Measurements from ENCODE around the gene HTRA2.

The HTRA2 gene

DNA sequence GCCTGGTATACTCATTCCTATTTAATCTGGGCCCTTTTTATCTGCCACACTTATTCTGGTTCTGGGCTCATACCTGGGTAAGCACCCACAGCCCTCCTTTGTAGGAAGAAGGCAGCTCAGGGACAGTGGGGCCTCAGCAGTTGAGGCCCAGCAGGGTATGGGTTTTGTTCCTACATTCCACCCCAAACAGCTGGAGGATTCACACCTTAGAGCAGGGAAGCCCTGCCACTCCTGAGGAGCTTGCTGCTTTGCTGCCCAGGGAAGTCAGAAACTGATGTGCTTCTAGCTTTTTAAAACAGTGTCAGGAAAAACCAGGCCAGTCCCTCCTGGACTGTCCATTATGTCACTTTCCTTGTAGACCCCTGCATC, 29.2 kb upstream of the HTRA2 start:
- DNase-seq (ENCODE audit: low read depth in 2 of 2), result no peak

DNA sequence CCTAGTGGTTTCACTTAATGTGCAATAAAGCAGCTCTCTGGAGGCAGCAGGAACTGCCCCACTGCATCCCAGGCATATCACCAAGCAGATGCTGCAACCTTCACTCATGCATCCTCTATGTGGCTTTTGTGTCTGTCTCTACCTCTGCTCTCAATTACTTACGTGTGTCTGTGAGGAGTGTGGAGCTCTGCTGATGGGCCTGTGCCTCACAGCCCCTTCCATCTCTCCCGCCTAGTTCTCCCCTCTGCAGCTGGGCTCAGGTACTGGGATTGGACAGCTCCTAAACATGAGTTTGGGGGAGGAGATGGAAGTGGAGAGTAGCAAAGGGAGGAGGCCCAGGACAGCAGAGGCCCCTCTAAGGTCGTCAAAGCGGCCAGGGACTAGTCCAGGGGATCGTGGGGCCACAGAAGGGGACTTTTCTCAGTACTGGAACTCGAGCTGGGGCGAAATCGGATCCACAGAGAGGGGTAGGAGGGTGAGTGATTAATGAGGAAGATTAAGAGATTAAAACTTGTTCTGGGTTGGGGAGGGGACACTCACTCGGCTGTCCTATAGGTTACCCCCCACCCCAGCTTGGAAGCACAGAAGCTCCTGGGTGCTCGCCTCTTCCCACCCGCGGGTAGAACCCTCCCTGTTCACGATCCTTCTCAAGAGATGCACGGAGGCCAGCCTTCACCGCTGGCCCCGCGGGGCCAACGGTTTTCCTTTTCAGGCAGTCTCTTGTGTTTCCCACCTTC, 28.2 kb upstream of the HTRA2 start:
- no peak for DNase-seq (ENCODE audit: low read depth in 2 of 2)

DNA sequence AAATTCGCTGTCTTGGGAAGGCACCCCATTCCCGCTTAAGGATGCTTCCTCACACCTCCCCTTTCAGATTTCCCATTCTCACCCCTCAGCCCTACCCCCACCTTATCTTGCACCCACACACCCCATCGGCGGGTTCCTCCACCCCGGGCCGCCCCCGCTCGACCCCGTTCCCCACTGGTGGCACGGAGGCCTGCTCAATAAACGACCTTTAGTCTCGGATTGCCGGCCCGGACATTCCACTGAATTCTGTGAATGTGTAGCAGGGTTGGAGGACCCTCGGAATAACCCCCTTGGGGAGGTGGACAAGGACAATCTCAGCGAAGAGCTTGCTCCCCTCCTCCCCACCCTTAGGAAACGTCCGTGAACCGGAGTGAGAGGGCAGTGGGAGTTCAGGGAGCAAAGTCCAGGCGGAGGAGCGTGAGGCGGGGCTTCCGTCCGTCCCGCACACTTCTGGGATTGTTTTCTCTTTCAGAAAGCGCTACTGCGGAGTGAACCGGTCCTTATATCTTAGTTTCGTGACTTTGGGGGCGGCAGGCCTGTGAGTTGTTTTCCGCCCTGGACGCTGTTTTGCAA, 27.5 kb upstream of the HTRA2 start:
- no peak for DNase-seq (ENCODE audit: low read depth in 2 of 2)

DNA sequence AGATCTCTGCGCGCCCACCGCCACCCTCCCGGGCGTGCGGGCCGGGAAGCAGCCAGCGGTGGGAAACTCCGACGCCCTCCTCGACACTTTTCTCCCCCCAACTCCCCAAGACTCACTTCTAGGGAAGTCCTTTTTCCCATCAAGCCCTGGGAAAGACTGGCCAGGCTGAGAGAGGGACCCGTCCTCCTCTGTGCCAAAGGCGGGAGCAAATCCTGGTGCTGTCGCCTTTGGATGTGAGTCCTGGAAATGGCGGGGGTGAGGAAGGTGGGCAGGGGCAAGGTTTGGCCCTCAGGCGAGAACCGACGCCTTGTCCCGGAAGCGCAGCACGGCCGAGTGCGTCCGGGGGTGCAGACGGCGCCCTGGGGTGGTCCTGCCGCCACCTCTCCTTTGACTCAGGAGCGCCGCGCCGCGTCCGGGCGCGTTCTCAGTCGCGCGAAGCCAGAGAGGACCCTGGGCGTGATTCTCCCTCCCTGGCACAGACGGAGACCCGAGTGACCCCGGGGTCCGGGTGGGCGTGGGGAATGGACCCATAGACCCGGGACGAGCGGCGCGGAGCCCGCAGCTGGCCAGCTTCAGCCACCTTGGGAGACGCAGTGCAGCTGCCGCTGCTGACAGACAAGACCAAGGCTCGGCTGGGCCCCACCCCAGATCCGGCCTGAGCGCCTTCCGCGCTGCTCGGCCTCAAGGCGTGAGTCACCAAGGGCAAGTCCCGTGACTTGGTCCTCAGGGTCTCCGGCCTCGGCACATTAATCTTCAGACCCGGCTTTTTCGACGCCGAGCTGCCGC, 26.8 kb upstream of the HTRA2 start:
- DNase-seq (ENCODE audit: low read depth in 2 of 2), result no peak

DNA sequence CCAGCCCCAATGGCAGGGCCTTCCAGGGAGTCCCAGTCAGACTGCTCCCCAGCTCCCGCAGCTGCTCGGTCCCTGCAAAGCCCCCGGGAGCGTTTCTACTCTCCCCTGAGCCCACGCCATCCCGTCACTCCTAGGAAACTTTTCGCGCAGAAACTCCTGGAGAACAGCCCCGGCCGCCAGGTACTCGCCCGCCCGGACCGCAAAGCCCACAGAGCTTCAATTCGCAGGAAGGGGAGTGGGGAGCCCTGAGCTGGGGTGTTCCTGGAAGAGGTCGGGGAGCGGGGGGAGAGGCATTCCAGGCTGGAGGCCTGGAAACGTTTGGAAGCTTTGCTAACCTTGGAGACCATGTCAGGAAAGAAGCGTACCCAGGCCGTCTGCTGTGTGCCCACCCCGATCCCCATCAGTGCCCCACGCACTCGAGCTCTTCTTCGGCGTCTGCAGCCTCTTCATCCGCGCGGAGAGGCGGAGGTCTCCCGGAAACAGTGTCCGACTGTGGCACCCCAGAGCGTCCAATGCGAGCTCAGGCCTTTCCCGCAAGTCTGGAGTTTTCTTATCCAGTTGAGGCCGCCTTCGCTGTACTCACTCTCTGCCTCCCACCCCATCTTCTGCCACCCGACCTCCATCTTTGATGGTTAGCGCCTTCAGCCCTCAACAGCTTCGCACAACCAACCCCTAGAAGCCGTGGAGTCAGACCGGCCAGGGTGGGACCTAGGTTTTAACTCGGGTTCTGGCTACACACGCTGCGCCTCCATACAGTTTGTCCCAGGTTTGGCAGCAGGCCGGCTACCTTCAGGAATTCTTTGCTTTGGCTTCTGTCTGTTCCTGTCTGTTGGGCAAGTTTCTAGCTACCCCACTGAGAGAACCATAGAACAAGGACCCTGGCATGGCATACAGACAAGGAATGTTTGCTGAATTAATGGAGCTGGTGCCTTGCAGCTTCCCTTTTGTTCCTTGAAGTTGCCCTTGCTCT, 25.9 kb upstream of the HTRA2 start:
- DNase-seq (ENCODE audit: low read depth in 2 of 2), result no peak

DNA sequence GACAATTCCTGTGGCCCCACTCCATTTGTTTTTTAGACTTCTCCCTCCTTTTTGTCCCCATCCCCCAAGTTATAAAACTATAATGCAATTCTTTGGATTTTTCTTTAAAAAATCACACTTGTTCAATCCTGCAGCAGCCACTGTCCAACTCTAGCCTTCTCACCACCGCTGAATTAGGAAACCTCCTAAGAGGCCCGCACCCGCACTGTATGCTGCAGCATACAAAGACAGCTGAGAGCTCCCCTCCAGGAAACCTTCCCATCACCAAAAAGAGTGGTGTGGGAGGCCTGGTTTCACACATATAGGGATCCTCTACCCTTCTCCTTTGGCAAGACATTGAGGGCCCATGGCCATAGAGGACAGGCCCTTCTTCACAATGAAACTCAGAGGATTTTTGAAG, 25.1 kb upstream of the HTRA2 start:
- no peak for DNase-seq (ENCODE audit: low read depth in 2 of 2)

DNA sequence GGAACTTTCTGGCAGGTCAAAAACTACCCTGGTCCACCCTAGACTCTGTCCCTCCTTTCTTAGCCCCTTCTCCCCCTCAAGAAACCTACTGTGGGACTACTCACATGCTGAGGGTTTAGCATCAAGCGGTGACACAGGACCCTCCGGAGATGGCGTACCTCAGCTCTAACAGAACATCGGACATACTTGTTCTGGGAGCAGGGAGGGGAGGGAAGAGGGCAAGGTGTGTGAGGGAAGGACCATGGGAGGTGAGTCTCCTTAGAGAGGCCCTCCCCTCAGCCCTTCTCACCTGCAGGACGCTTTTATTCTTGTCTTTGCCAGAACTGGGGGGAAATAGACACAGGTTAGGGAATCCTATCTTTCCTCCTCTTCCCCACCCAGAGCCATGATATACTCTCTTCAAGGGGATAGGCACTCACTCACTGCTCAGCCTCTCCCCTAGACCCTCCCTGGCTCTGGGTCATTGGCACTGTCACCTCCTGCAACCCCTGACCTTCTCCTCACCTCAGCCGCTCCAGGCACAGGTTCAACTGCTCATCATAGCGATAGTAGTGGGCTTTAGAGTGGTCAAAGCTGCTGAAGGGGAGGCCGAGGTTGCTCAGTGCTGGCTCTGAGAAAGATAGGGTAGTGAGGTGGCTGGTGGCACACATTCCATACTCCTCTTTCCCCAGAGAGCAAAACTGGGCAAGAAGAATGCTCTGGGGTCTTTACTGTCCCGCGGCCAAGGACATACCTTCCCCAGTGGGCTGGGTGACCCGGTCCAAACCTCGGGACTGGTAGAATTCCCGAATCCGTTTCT, 24.1 kb upstream of the HTRA2 start:
- no peak for DNase-seq (ENCODE audit: low read depth in 2 of 2)

DNA sequence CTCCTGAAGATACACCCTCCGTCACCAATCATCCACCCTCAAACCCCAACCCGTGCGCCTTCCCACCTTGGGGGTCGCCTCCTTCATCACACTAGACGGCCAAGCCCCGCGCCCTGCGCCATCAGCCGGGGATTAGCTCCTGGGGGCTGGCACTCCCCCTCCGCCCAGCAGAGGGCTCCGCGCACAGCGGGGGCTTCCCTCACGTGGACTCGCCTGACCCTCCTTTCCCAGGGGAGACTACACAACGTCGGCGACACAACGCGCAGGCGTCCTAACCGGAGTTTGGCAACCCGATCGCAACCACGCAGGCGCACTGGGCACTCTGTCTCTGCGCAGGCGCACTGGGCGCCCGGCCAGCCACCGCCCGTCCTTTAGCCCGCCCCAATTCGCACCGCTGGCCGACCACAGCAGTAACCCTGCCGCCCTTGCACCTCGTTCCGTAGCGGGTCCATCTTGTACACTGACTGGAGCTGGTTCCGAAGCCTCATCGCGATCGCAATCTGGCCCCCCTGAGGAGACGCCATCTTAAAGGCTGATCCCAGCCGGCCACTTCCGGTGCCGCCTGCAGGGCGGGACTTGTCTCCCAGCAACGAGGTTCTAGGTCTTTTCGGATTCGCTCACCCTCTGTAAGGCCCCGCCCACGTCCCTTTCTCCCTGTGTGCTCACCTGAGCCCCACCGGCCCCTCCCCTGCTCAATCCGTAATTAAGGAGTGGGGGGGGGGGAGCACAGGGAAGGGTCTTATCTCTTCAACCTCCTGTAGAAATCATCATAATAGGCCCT, 22.4 kb upstream of the HTRA2 start, which contains the start of gene PCGF1:
Gene PCGF1, minus strand, starts transcription at position 551 of the 781 bp plus-strand sequence. Its CDS starts 27 bp downstream, at position 524.
- peak; percentile 99 for DNase-seq (ENCODE audit: low read depth in 2 of 2)

DNA sequence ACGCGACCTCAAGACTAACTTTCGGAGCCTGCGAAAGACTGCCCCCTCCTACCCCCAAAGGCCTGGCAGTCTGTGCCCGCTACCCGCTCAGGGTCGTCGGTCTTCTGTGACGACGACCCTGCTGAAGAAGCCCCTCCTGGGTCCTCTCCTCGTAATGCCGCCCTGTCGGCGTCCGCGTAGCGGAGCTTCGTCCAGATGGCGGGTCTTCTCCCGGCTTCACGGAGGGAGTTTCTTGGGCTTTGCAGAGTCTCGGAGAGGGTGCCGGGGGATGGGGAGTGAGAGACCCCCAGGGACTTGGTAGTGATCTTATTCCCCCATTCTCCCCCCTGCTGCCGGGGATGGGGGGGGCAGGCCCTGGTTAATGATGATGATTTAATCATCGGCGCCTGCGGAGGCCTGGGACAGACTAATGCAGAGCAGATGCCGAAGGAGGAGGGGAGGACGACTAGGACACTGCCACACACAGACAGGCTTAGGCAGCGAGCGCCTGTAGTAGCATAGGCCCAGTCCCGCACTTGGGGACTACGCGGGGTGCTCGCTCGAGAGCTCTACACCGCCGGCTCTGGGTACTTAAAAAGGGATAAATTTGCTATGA, 21.7 kb upstream of the HTRA2 start:
- no peak for DNase-seq (ENCODE audit: low read depth in 2 of 2)

DNA sequence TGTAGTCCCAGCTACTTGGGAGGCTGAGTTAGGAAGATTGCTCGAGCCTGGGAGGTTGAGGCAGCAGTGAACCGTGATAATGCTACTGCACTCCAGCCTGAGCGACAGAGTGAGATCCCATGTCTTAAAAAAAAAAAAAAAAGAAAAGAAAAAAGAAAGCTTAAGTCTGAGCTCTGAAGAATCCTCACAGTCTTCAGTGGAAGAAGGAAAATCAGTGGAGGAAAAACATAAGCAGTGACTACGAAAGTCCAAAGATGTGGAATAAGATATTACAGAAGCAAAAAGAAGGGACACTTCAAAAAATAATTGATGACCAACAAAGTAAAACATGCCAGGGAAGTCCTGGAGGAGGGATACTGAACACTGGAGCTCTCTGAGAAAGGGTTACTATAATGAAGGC, 19.5 kb upstream of the HTRA2 start:
- no peak for DNase-seq (ENCODE audit: low read depth in 2 of 2)

DNA sequence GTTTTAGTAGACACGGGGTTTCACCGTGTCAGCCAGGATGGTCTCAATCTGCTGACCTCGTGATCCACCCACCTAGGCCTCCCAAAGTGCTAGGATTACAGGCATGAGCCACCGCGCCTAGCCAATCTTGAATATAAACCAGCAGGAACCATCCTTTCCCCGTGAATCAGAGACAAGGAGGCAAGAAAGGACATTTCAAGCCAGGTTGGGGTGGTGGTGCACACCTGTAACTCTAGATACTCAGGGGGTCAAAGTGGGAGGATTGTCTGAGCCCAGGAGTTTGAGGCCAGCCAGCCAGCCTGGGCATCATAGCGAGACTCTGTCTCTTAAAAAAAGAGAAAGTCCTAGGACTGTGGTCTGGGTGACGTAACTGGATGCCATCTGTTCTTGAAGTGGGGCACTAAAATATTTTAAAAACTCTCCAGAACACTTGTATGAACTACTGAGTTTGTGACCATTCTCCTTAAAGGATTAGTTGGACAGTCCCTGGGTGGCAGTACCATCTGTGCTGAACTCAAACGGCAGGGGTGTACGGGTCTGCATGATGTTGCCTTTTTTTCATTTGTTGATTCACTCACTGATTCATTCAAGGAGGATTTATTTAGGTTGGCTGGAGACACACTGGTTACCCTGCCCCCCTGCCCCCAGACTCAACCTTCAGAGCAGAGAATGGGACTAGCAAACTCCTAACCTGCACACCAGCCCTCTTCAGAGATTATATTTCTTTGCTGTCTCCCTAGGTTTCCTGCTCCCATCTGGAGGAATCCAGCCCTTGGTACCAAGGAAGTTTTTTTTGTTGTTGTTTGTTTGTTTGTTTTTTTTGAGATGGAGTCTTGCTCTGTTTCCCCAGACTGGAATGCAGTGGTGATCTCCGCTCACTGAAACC, 18.4 kb upstream of the HTRA2 start:
- no peak for DNase-seq (ENCODE audit: low read depth in 2 of 2)

DNA sequence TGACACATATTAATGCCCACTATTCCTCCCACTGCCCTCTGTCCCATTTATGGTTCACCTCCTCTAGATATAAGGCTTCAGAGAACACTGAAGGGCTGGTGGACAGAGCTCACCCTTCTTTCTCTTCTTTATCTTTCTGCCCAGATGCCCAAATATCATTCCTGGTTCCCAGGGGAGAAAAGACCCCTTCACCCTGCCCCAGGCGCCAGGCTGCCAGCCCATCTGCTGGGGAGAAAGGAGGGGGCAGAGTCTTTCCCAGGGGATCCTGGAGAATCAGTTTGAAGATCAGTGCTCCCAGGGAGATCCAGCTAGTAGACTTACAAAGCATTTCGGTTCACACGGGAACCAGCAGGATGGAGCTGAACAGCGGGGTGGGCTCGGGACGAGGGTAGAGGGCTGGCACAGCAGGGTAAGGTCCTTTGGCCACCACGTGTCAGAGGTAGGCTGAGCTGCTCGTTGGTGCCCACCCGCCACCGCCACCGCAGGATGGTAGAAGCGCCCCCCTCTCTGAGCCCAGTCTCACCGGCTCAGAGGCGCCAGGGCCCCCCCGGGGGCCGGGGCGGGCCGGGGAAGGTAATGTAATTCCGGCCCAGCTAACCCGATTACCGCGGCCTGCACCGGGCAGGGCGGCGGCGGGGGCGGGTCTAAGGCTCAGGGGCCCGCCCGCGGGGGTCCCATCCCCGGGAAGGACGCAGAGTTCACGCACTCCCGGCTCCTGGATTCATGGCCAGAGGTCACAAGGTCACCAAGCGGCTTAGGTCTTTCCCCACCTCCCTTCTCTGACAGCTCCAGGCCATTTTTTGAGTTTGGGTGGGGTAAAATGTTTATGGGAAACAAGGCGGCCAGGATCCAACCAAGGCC, 16.8 kb upstream of the HTRA2 start:
- no peak for DNase-seq (ENCODE audit: low read depth in 2 of 2)

DNA sequence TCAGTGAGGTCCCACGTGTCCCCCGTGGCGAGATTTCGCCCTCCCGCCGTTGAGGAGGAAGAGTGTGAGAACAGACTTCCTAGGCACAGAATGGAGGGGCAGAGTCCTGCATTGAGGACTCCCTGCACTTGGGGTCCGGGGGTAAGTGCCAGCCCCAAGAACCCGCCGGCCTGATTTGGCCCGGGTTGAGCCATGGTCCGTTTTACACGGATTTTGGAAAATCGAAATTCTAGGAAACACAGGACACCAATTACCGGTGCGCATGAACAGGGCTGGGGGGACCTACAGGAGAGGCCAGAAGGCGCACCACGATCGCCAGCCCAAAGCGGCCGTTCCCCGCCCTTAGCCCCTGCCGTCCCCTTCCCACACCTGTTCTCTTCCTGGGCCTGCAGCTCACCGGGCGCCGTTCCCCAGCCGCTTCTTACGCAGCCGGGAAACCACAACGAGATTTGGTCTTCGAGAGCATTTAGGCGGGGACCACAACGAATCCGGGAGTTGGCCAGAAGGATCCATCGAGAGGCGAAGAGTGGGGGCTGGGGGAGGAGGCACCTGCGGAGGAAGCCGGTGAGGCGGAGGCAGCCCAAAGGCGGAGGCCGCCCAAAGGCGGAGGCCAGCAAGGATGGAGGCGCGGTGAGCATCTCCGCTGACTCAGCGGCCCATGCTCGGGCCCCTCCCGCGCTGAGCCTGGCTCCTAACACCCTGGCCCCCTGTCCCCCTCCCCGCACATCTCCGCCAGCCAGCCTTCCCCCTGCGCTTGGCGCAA, 15.9 kb upstream of the HTRA2 start:
- DNase-seq (ENCODE audit: low read depth in 2 of 2), result no peak

DNA sequence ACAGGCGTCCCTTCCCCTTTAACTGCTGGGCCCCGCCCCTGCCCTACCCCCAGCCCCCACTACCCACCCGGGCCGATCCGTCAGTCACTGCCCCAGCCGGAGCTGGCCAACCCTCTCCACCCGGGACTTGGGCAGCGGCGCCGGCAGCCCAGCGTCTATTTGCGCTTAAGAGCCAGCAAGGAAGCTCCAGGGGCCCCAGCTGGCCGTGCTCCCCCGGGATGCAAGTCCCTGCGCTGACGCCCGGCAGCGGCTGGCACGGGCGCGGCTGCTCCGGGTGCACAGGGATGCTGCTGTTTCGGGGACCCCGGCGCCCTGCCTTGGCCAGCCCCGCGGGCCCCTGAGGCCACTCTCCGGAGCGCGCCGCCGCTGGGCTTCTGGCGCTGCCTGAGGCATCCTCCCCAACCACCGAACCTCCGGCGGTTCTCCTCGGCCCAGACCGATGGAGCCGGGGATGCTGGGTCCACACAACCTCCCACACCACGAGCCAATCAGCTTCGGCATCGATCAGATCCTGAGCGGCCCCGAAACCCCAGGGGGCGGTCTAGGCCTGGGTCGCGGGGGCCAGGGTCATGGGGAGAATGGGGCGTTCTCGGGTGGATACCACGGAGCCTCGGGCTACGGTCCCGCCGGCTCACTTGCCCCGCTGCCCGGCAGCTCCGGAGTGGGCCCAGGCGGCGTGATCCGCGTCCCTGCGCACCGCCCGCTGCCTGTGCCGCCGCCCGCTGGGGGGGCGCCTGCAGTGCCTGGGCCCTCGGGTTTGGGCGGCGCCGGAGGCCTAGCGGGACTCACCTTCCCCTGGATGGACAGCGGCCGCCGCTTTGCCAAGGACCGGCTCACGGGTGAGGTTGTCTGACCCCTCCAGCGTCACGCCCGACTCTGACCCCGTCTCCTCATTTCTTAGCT, 15.1 kb upstream of the HTRA2 start, which contains the start of gene TLX2:
Gene TLX2, plus strand, starts transcription at position 83 of the 903 bp plus-strand sequence. Its CDS starts 357 bp downstream, at position 440.
- DNase-seq (ENCODE audit: low read depth in 2 of 2), result no peak

DNA sequence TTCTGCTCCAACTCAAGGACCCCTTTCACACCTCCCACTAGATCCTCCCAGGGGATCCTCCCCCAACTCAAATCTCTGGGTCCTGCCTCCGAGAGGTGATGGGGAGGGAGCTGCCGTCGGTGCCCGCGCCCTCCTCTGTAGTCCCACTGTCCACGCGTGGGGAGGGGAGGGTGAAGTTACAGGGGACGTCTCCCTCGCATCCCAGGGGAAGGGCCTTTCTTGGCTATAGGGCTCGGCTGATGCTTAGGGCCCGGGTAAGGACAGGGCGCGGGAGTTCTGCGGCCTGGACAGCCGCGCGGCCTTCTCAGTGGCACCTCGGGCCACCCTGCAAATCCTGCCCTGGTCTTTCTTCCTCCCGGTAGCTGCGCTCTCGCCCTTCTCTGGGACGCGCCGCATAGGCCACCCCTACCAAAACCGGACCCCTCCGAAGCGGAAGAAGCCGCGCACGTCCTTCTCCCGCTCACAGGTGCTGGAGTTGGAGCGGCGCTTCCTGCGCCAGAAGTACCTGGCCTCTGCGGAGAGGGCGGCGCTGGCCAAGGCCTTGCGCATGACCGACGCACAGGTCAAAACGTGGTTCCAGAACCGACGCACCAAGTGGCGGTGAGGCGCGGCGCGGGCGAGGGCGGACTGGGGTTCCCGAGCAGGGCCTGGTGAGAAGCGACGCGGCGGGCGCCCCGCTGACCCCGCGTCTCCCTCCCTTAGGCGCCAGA, 14.3 kb upstream of the HTRA2 start:
- no peak for DNase-seq (ENCODE audit: low read depth in 2 of 2)
